Omental fat pad (tissue), 4 donors: ENCODE measurements around the gene NDUFV2. TPM values are rescaled to one million over a fixed set of nuclear protein-coding genes. Genes with fewer than 3 reads are reported as not detected.
"Not testable (repeated sequence)": the region's sequence is repeated elsewhere in the genome, so short reads cannot be mapped to it uniquely, and the experiment has no call there.

Experiments
- ATAC-seq: fragments of 150-250 bp; one replicate; pipeline ENCODE4 v1.9.1; 2016; ENCODE audit warnings: mild to moderate bottlenecking, moderate library complexity; ENCODE audit not compliant: low FRiP score
- DNase-seq: peaks from one replicate; pipeline ENCODE4 v3.0.0-alpha.2; 2019; ENCODE audit warnings: low spot score
- total RNA-seq, 4 donors: library from RNA; depleted of rRNA; stranded (reverse); fragments of >200 nt; gene quantifications; one replicate each; pipeline ENCODE4 v1.1.0, GENCODE V29; 2016
- TF ChIP-seq, protein P1 (sequence below), 3 donors: fragments of 450-650 bp; IDR thresholded peaks; one replicate each; pipeline ENCODE4 v1.5.1; 2016 to 2017; ENCODE audit warnings: antibody characterized with exemption in 3 of 3, mild to moderate bottlenecking in 3 of 3, moderate library complexity in 2 of 3

NDUFV2 gene
- total RNA-seq, 4 donors from 2014 or later, result 86.1 to 92.1 (median 88.8) TPM

DNA sequence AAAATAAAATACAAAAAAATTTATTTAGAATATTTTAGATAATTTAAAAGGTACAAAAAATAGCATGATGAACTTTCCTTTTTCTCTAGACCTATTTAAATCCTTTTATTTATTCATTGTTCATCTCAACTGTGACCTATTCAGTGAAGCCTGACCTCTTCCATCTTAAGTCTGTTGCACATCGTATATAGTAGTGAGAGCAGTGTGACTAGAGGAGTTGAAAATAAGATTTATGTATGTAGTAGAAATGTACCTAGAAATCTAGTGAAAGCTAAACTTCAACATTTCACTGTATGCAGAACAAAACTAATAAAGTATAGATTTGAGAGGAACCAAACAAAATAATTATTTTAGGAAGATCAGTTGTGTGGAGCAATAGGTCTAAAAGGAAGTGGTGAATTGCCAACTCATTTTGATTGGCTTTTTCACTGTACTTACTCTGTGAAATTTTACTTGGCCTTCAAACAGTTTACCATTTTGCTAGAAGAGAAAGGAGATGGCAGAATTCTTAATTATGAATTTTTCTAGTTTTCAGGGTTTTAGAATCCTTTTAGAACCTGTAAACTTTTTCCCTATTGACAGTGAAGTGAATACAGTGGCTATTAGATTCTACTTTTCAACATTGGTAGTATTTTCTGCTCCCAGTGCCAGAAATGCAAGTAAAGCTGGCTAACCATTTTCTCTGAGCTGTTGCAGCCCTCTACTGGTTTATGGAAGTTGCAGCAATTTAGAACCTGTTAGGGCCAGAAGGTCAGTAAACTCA lies 45.1 kb downstream of the NDUFV2 start:
- ATAC-seq (peak; percentile 85), DNase-seq (no peak)
- TF ChIP-seq, protein P1, sequence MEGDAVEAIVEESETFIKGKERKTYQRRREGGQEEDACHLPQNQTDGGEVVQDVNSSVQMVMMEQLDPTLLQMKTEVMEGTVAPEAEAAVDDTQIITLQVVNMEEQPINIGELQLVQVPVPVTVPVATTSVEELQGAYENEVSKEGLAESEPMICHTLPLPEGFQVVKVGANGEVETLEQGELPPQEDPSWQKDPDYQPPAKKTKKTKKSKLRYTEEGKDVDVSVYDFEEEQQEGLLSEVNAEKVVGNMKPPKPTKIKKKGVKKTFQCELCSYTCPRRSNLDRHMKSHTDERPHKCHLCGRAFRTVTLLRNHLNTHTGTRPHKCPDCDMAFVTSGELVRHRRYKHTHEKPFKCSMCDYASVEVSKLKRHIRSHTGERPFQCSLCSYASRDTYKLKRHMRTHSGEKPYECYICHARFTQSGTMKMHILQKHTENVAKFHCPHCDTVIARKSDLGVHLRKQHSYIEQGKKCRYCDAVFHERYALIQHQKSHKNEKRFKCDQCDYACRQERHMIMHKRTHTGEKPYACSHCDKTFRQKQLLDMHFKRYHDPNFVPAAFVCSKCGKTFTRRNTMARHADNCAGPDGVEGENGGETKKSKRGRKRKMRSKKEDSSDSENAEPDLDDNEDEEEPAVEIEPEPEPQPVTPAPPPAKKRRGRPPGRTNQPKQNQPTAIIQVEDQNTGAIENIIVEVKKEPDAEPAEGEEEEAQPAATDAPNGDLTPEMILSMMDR (IDR thresholded peaks at IDR 0.05), result peak in 2 of 3 donors; percentile 45 to 65

DNA sequence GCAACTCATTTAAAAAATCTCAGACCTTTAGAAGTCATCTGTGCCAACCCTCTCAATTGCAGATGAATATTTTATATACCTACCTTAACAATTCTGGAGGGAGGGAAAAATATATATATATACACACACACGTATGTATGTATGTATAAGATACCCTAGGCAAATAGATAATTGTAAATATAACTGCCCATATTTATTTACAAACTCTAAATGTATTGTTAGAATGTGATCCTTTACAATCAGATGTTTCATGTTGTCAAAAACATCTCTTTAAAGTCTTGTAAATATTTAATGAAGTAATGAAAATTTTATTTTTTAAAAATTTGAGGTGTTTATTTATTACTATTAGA lies 45.7 kb downstream of the NDUFV2 start:
- no peak for ATAC-seq
- no peak for DNase-seq
- TF ChIP-seq, protein P1 (IDR thresholded peaks at IDR 0.05), result no peak

DNA sequence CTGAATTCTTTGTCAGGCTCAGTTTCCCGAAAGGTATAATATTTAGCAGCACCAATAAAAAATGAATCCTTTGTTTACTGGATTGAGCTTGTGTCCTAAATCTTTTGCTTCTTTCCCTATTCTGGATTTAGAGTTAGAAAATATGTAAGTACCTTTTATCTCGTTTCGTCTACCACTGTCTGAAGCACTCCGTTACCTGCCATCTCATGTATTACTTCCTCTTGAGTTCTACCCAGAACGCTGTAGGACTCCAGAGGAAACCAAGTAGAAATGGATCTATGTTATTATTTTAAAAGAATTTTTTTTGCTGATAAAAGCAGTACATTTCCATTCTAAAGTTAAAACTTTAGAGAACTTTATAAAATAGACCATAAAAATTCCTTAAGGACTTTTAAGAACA lies 47.6 kb downstream of the NDUFV2 start:
- no peak for ATAC-seq
- TF ChIP-seq, protein P1 (IDR thresholded peaks at IDR 0.05), result no peak
- no peak for DNase-seq

DNA sequence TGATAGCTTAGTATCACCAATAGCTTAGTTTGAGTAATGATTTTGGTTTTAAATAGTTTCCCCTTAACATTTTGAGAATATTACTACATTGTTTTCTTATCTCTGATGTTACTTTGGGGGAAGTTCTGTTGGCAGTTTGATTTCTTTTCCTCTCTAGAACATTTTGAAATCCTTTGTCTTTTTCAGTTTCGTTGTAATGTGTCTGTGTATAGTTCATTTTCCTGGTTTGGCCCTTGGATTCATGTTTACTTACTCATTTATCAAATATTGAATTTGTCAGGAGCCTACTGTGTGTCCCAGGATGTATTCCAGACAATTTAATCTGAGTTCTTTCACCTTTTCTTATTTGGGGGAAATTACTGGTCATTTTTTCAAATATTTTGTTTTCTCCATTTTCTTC lies 50.8 kb downstream of the NDUFV2 start:
- ATAC-seq, result no peak
- no peak for DNase-seq
- TF ChIP-seq, protein P1 (IDR thresholded peaks at IDR 0.05), result no peak

DNA sequence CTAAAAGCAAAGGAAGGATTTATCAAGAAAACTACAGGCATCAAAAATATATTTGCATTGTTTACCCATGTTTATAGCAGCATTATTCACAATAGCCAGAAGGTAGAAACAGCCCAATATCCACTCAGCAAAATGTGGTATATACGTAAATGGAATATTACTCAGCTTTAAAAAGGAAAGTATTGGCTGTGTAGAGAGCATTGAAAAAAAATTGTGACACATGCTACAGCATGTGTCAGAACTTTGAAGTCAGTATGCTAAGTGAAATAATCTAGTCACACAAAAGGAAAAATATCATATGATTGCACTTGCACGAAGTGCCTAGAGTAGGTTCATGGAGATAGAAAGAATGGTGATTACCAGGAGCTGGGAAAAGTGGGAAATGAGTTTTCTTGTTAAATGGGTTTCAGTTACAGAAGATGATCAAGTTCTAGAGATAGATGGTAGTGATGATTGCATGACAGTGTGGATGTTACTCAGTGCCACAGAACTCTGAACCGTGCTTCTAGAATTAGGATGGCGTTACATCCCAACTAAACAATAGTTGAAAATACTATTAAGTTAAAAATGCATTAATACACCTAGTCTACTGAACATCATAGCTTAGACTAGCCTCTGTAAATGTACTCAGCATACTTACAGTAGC lies 54.2 kb downstream of the NDUFV2 start:
- DNase-seq, result no peak
- TF ChIP-seq, protein P1 (IDR thresholded peaks at IDR 0.05), result no peak
- ATAC-seq, result no peak

DNA sequence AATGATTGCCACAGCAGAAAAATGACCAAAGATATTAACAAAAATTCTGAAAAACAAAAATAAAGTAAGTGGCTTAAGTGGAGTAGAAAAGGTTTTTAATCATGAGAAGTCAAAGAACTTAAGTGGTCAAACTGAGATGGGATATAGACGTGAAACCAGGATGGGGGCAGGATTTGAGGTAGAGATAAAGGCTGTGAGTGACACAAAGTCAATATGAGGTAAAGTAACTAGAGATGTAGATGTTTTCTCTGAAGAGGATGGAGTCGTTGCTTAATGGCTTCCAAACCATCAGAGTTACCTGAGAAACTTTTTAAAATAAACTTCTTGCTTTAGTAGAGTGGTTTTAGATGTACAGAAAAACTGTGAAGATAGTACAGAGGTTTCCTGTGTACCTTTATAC lies 55.3 kb downstream of the NDUFV2 start:
- DNase-seq, result no peak
- no peak for ATAC-seq
- TF ChIP-seq, protein P1 (IDR thresholded peaks at IDR 0.05), result no peak

DNA sequence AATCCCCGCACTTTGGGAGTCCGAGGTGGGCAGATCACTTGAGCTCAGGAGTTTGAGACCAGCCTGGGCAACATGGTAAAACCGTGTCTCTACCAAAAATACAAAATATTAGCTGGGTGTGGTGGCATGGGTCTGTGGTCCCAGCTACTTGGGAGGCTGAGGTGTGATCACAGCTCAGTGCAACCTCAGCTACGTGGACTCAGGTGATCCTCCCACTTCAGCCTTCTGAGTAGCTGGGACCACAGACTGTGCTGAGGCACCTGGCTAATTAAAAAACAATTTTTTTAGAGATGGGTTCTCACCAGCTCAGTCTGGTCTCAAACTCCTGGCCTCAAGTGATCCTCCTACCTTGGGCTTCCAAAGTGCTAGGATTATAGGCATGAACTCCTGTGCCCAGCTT lies 57.5 kb downstream of the NDUFV2 start:
- TF ChIP-seq, protein P1 (IDR thresholded peaks at IDR 0.05), result no peak
- no peak for DNase-seq
- ATAC-seq, result no peak

- DNase-seq, result not testable (repeated sequence)
These were observed 60.2 kb downstream of the NDUFV2 start for GRCh38 chr18:9162663-9163062.

DNA sequence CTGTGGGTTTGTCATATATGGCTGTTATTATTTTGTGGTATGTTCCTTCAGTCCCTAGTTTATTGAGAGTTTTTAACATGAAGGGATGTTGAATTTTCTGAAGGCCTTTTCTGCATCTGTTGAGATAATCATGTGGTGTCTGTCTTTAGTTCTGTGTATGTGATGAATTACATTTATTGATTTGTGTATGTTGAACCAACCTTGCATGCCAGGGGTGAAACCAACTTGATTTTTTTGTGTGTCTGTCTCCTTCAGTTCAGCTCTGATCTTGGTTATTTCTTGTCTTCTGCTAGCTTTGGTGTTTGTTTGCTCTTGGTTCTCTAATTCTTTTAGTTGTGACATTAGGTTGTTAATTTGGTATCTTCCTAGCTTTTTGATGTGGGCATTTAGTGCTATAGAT lies 61.6 kb downstream of the NDUFV2 start:
- DNase-seq, result not testable (repeated sequence)

More at GRCh38 chr18:9162663-9163062, 60.2 kb downstream of the NDUFV2 start:
- ATAC-seq, result not testable (repeated sequence)

DNA sequence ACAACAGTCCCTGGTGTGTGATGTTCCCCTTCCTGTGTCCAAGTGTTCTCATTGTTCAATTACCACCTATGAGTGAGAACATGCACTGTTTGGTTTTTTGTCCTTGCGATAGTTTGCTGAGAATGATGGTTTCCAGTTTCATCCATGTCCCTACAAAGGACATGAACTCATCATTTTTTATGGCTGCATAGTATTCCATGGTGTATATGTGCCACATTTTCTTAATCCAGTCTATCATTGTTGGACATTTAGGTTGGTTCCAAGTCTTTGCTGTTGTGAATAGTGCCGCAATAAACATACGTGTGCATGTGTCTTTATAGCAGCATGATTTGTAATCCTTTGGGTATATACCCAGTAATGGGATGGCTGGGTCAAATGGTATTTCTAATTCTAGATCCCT lies 63.4 kb downstream of the NDUFV2 start:
- not testable (repeated sequence) for ATAC-seq, DNase-seq

More for the DNA sequence above, 61.6 kb downstream of the NDUFV2 start:
- not testable (repeated sequence) for ATAC-seq
